Mesothelial cell of epicardium (in vitro differentiated cells): ENCODE results near the gene SPHK2. TPM values are rescaled to one million over a fixed set of nuclear protein-coding genes. Genes with fewer than 3 reads are reported as not detected.

Experiments
- DNase-seq, 2 experiments: peaks; one replicate each; pipeline ENCODE4 v3.0.0; 2021; ENCODE audit warnings: low spot score in 2 of 2; ENCODE audit not compliant: unreplicated experiment in 2 of 2
- H3K27ac Mint-ChIP-seq: 2 replicates; pipeline ENCODE4 v1.8.0; 2021; ENCODE audit warnings: mixed read lengths
- H3K27me3 Mint-ChIP-seq: 2 replicates; pipeline ENCODE4 v1.8.0; 2021; ENCODE audit warnings: low read depth, mixed read lengths
- H3K36me3 Mint-ChIP-seq: 2 replicates; pipeline ENCODE4 v1.8.0; 2021; ENCODE audit warnings: mixed read lengths
- H3K4me1 Mint-ChIP-seq: 2 replicates; pipeline ENCODE4 v1.8.0; 2021; ENCODE audit warnings: mixed read lengths
- H3K4me3 Mint-ChIP-seq: 2 replicates; pipeline ENCODE4 v1.8.0; 2021; ENCODE audit warnings: mild to moderate bottlenecking, moderate library complexity, mixed read lengths
- H3K9me3 Mint-ChIP-seq: 2 replicates; pipeline ENCODE4 v1.8.0; 2021; ENCODE audit warnings: mixed read lengths
- total RNA-seq: library from RNA; stranded (reverse); gene quantifications from 3 replicates; pipeline ENCODE4 v1.2.1, GENCODE V29; 2021
- TF ChIP-seq, protein P1 (sequence below): fragments of 200-600 bp; sonication (generic); IDR thresholded peaks from one replicate; pipeline ENCODE4 v1.5.0; 2021; ENCODE audit warnings: antibody characterized with exemption; ENCODE audit not compliant: unreplicated experiment

Gene SPHK2
- total RNA-seq, 1 donor from 2014 or later: 27.7 TPM

DNA sequence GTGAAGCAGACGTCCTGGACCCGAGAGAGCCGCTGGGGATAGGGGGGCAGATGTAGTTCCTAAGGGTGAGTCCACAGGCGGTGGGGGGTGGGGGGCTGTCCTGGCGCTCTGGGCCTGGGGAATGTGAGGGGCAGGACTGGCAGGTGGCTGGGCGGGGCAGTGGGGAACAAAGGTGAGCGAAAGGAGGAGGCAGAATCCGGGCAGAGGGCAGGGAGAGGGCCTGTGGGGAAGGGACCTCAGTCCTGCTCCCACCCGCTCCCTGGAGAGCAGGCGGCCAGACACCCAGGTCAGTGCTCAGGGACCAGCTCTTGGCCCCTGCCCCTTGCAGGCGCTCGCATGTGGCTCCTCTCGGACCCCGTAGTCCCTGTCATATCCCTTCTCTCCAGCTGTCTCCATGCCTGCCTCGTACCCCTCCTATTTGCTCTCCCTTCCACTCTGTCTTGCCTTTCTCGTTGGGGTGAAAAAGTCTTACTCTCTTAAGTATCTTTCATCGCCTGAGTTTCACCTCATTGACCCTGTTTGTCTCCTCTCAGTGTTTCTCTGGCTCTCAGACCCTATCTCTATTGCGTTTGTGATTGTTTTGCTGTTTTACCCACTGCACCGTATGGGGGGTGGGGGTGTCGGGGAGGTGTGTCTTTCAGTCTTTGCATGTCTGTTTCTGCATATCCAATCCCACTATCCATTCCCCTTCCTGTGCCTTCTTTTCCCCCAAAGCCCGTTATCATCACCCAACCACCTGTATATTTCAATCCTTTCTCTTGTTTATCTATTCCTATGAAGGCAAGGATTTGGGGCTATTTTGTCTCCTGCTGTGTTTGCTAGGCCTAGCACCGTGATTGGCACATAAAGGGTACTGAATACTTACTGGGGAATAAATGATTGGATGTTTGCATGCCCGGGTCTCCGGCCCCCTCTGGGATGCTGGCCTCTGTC lies 5.8 kb downstream of the SPHK2 start:
- Mint-ChIP-seq H3K27ac (peak overlapping the region; percentile 79), H3K9me3 (no peaks in the 10 kb centered on the region), H3K27me3 (no peaks in the 10 kb centered on the region), H3K4me3 (peak overlapping the region; percentile 76), H3K4me1 (peaks cover 34% of the 10 kb centered on the region), H3K36me3 (no peaks in the 10 kb centered on the region)
- TF ChIP-seq, protein P1, sequence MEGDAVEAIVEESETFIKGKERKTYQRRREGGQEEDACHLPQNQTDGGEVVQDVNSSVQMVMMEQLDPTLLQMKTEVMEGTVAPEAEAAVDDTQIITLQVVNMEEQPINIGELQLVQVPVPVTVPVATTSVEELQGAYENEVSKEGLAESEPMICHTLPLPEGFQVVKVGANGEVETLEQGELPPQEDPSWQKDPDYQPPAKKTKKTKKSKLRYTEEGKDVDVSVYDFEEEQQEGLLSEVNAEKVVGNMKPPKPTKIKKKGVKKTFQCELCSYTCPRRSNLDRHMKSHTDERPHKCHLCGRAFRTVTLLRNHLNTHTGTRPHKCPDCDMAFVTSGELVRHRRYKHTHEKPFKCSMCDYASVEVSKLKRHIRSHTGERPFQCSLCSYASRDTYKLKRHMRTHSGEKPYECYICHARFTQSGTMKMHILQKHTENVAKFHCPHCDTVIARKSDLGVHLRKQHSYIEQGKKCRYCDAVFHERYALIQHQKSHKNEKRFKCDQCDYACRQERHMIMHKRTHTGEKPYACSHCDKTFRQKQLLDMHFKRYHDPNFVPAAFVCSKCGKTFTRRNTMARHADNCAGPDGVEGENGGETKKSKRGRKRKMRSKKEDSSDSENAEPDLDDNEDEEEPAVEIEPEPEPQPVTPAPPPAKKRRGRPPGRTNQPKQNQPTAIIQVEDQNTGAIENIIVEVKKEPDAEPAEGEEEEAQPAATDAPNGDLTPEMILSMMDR: no peak
- no peak for DNase-seq

DNA sequence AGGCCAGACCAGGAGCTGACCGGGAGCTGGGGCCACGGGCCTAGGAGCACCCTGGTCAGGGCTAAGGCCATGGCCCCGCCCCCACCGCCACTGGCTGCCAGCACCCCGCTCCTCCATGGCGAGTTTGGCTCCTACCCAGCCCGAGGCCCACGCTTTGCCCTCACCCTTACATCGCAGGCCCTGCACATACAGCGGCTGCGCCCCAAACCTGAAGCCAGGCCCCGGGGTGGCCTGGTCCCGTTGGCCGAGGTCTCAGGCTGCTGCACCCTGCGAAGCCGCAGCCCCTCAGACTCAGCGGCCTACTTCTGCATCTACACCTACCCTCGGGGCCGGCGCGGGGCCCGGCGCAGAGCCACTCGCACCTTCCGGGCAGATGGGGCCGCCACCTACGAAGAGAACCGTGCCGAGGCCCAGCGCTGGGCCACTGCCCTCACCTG lies 6.6 kb downstream of the SPHK2 start:
- TF ChIP-seq, protein P1: no peak
- Mint-ChIP-seq H3K27ac (no peak overlapping the region), H3K36me3 (no peaks in the 10 kb centered on the region), H3K4me3 (no peak overlapping the region), H3K27me3 (no peaks in the 10 kb centered on the region), H3K9me3 (no peaks in the 10 kb centered on the region), H3K4me1 (peaks cover 42% of the 10 kb centered on the region)
- no peak for DNase-seq

DNA sequence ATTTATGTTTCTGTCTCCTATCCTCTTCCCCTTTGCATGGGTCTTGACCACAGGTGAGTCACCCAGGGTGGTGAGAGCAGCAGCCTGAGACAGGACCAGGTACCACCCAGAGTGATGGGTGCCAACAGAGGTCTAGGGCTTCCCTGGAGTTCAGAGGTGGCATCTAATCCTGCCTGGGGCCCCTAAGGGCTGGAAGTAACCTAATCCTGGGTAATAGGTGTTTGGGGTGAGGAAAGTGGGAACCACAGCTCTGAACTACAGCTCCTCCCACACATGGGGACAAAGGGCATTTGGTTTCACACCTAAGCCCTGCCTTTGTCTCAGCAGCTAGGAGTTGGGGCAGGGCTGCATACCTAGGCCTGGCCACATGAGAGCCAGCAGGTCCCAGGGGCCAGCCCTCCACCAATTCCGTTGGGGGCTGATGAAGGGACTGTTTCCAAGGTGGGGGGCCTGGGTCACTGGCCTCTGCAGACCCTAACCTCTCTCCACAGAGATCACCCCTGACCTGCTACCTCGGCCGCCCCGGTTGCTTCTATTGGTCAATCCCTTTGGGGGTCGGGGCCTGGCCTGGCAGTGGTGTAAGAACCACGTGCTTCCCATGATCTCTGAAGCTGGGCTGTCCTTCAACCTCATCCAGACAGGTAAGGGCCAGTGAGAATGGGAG lies 8.0 kb downstream of the SPHK2 start:
- no peaks in the 10 kb centered on the region for H3K36me3 Mint-ChIP-seq
- no peaks in the 10 kb centered on the region for H3K27me3 Mint-ChIP-seq
- no peak overlapping the region for H3K4me3 Mint-ChIP-seq
- peaks cover 37% of the 10 kb centered on the region for H3K4me1 Mint-ChIP-seq
- DNase-seq: no peak
- H3K27ac Mint-ChIP-seq: no peak overlapping the region
- H3K9me3 Mint-ChIP-seq: no peaks in the 10 kb centered on the region
- TF ChIP-seq, protein P1: no peak

DNA sequence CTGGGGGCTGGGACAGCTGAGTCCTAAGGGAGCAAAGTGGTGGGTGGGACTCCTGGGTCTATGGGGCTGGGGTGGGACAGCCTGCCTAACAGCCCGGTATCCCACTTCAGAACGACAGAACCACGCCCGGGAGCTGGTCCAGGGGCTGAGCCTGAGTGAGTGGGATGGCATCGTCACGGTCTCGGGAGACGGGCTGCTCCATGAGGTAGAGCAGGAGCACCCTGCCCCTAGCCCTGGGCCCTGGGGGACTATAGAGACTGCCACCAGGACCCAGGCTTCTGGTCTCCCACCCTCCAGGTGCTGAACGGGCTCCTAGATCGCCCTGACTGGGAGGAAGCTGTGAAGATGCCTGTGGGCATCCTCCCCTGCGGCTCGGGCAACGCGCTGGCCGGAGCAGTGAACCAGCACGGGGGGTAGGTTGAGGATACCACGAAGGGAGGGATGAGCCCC lies 8.6 kb downstream of the SPHK2 start:
- H3K9me3 Mint-ChIP-seq: no peaks in the 10 kb centered on the region
- H3K4me1 Mint-ChIP-seq: peaks cover 35% of the 10 kb centered on the region

DNA sequence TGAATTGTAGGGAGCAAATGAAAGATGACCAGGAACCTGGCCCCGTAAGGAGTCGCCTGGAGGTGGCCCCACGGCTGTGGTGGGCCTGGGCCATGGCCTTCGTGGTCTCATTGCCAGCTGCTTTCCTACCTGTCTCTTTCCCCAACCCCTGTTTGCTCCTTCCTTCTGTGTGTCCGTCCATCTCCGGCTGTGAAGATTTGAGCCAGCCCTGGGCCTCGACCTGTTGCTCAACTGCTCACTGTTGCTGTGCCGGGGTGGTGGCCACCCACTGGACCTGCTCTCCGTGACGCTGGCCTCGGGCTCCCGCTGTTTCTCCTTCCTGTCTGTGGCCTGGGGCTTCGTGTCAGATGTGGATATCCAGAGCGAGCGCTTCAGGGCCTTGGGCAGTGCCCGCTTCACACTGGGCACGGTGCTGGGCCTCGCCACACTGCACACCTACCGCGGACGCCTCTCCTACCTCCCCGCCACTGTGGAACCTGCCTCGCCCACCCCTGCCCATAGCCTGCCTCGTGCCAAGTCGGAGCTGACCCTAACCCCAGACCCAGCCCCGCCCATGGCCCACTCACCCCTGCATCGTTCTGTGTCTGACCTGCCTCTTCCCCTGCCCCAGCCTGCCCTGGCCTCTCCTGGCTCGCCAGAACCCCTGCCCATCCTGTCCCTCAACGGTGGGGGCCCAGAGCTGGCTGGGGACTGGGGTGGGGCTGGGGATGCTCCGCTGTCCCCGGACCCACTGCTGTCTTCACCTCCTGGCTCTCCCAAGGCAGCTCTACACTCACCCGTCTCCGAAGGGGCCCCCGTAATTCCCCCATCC lies 9.4 kb downstream of the SPHK2 start:
- DNase-seq: no peak
- TF ChIP-seq, protein P1: no peak
- no peaks in the 10 kb centered on the region for H3K27me3 Mint-ChIP-seq
- H3K27ac Mint-ChIP-seq: no peak overlapping the region
- no peaks in the 10 kb centered on the region for H3K9me3 Mint-ChIP-seq
- H3K36me3 Mint-ChIP-seq: peaks cover 3% of the 10 kb centered on the region
- peaks cover 30% of the 10 kb centered on the region for H3K4me1 Mint-ChIP-seq
- no peak overlapping the region for H3K4me3 Mint-ChIP-seq

More for the DNA sequence above, 8.6 kb downstream of the SPHK2 start:
- no peak for DNase-seq
- H3K4me3 Mint-ChIP-seq: no peak overlapping the region
- TF ChIP-seq, protein P1: no peak
- no peak overlapping the region for H3K27ac Mint-ChIP-seq
- peaks cover 3% of the 10 kb centered on the region for H3K36me3 Mint-ChIP-seq
- no peaks in the 10 kb centered on the region for H3K27me3 Mint-ChIP-seq
